GM21360 (cell line): Measurements from ENCODE around the gene SPI1.

Source experiments
- ATAC-seq: cut with Tn5 transposase; IDR thresholded peaks from one replicate; pipeline ENCODE4 v1.9.1; 2021; ENCODE audit warnings: mild to moderate bottlenecking, moderate library complexity; ENCODE audit not compliant: unreplicated experiment

SPI1 gene

DNA sequence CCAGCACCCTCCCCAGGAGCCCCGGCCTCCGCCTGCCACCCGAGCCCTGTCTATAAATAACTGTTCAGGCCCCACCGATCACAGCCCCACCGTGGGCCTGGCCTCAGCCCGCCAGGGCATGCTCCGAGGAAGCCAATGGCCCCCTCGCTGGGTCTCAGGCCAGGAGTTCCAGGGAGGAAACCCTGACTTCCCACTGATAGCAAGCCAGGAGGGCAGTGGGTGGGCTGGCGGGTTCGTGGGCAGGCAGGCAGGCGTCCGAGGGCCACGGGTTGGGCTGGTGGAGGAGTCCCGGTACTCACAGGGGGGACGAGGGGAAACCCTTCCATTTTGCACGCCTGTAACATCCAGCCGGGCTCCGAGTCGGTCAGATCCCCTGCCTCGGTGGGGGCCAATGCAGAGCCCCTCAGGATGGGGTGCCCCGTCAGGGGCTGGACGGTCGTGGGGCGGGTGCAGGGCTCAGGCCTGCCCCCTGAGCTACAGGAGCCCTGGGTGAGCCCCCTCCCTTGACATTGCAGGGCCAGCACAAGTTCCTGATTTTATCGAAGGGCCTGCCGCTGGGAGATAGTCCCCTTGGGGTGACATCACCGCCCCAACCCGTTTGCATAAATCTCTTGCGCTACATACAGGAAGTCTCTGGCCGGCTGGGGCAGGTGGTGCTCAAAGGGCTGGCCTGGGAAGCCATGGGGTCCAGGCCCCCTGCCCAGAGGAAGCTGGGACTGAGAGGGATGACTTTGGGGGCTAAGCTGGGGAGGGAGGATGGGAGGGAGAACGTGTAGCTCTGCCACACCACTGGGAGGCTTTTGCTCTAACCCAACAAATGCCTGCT, at the start of gene SPI1:
Gene SPI1, minus strand, starts transcription at position 538 of the 826 bp plus-strand sequence. Its CDS starts 194 bp downstream, at position 344.
- ATAC-seq: peak; percentile 69

DNA sequence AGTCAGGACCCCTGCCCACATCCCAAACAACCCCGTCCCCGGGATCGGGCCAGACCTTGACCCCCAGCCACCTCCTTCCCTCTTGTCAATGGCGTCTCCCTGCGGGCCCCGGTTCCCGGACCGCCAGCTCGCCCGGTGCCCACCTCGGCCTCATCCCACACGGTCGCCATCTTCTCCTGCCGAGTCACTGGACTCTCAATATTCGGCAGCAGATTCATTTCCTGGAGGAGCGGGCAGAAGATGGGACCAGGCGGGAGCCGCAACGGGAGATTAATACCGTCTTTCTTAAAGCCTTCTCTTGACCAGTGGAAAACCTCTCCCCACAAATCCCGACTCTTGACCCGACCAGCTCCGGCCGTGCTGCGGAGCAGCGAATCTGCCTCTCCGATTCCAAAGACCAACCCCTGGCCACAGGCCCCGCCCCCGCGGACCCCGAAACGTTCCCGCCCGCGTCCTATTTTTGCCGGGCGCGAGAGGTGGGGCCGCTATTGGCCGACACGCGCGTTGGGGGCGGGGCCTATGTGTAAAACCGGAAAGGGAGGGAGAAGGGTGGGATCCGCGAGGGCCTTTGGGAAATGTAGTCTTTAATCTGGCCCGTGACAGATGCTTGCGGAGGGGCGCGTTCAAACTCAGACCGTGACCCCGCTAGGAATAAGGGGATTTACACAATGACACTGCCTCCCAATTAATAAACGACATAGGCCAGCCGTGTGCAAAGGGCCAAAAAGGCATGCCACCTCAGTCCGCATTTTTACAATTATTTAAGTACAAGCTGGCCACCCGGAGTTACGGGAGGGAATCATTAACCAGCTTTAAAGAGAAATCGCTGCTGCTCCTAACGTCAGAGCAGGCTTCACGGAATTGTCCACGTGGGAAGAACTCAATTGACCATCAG, 48.0 kb upstream of the SPI1 start, which contains the start of gene PSMC3:
Gene PSMC3, minus strand, starts transcription at position 378 of the 895 bp plus-strand sequence. Its CDS starts 160 bp downstream, at position 218.
- peak; percentile 92 for ATAC-seq

DNA sequence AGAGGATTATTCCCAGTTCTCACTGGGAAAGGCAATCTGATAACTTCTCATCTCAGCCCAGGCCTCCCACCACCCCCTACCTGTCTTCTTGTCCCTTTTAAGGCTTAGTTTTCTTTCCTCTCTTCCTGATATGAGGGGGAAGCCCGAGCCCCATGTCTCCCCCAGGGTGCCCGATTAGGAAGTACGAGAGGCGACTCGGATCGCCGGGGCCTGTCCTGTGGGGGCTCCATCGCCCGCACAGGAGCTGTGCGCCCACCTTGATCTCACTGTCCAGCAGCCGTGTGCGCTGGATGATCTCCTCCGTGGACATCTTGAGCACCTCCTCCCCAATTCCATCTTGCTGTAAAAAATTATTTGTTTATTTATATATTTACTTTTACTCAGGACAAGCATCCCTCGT, 47.3 kb upstream of the SPI1 start:
- ATAC-seq: no peak

DNA sequence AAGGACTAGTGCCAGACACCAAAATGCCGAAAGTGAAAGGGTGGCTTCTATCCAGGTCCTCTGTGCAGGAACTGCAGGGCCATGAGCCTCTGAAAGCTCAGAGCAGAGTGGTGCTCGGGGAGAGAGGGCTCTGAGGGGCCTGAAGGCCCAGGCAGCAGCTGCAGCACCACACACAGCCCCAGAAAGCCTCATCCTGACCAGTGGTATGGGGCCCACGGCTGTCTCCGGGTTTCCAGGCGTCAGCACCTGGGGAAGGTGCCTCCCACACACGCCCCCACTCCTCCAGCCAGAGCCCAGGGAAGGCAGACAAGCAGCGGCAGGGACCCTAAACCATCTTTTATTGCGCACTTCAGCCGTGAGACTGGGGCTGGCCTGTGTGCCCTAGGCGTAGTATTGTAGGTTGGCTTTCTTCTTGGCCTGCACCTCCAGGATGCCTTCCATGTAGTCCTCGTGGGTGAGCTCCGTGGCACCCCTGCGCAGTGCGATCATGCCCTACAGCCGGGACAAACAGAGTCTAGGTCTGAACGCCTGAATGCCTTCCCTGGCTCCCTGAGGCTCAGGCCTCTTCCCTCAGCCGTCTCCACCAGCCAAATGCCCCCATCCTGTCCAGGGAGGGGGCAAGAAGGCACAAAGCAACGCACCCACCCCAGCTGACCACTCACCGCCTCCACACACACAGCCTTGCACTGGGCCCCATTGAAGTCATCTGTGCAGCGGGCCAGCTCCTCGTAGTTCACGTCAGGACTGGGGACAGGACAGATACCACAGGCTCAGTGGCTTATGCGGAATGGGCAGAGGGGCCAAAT, 40.3 kb upstream of the SPI1 start:
- no peak for ATAC-seq

DNA sequence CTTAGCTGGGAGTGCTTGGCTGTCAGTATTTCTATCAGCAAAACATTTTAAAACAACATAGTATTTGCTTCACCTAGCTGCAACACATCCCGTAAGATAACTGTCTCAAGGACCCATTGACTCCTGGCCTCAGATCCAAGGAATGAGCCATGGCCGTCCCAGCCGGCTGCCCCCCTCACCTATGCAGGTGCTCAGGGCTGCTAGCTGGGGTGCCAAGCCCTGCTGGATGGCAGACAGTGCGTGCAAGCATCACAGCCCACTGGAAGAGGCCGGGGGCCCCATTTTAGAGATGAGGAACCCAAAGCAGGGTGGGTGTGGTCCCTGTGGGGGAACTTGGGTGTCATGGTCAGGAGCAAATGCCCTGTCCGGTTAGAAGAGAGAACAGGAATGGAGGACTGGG, 39.4 kb upstream of the SPI1 start:
- no peak for ATAC-seq

DNA sequence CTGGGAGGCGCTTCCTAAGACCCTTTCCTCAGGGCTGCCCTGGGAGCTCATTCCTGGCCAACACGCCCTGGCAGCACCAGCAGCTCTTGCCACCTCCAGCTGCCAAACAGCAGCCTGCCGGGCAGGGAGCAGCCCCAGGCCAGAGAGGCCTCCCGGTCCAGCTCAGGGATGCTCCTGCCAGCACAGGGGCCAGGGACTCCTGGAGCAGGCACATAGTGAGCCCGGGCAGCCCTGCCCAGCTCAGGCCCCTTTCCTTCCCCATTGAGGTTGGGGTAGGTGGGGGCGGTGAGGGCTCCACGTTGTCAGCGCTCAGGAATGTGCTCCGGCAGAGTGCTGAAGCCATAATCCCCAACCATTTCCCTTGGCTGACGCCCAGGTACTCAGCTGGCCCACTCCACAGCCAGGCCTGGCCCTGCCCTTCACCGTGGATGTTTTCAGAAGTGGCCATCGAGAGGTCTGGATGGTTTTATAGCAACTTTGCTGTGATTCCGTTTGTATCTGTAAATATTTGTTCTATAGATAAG, 37.7 kb upstream of the SPI1 start:
- no peak for ATAC-seq

DNA sequence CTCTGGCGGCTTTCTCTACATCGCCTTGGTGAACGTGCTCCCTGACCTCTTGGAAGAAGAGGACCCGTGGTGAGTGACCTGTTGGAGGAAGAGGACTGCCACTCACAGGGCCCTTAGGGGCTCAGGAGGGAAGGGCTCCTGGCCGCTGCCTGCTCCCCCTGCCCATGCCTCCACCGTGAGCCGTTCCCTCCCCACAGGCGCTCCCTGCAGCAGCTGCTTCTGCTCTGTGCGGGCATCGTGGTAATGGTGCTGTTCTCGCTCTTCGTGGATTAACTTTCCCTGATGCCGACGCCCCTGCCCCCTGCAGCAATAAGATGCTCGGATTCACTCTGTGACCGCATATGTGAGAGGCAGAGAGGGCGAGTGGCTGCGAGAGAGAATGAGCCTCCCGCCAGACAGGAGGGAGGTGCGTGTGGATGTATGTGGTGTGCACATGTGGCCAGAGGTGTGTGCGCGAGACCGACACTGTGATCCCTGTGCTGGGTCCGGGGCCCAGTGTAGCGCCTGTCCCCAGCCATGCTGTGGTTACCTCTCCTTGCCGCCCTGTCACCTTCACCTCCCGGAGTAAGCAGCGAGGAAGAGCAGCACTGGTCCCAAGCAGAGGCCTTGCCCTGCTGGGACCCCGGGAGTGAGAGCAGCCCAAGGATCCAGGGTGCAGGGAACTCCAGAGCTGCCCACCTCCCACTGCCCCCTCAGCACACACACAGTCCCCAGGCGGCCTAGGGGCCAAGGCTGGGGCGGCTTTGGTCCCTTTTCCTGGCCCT, 36.9 kb upstream of the SPI1 start:
- ATAC-seq: no peak

DNA sequence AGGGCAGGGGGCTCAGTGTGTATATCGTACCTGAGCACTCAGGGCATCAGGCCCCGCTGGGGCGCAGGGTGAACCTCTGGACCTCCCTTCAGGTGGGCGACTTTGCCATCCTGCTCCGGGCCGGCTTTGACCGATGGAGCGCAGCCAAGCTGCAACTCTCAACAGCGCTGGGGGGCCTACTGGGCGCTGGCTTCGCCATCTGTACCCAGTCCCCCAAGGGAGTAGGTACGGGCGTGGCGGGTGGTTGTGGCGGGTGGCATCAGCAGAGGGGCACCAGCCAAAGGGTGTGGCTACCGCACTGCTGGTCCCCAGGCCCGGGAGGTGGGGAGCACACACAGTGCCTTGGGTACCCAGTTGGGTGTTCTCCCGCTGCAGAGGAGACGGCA, 36.3 kb upstream of the SPI1 start:
- ATAC-seq: no peak

DNA sequence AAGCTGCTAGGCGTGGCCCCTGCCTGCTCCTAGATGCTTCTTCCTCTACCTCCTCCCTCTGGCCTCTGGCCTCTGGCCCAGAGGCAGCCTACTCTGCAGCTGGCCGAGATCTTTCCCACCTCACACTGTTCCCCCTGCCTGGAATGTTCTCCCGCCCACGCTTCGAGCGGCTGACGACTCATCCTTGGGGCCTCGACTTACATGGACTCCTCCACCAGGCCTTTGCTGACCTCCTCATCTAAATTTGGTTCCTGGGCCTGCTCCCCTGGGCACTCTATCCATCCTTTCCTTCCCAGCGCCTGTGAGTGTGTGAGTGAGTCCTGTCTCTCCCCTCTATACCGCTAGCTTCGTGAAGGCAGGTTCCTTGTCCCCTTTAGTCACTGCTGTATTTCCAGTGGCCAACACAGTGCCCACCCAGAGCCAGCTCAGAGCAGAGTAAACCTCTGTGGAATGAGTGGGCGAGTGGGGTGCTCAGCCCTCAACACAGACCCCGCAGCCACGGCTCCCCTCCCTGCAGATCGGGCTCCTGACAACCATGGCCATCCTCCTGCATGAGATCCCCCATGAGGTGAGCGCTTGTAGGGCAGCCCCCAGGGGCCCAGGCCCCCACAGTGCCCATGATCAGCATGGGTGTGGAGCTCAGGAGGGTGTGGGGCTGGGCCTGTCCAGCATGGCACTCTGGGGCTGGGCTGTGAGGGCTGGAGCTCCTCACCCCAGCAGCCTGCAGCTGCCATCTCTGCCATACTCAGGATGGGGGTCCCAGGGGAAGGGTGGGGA, 35.7 kb upstream of the SPI1 start:
- no peak for ATAC-seq

DNA sequence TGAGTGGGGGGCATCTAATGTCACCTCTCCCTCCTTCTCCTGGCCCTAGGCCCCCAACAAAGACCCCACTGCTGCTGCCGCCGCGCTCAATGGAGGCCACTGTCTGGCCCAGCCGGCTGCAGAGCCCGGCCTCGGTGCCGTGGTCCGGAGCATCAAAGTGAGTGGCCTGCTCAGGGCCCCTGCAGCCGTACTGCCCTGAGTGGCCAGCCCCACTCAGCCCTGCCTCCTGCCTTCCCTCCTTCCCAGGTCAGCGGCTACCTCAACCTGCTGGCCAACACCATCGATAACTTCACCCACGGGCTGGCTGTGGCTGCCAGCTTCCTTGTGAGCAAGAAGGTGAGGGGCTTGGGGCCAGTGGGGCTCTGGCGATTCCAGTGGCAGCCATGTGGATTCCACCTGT, 35.0 kb upstream of the SPI1 start:
- ATAC-seq: no peak

DNA sequence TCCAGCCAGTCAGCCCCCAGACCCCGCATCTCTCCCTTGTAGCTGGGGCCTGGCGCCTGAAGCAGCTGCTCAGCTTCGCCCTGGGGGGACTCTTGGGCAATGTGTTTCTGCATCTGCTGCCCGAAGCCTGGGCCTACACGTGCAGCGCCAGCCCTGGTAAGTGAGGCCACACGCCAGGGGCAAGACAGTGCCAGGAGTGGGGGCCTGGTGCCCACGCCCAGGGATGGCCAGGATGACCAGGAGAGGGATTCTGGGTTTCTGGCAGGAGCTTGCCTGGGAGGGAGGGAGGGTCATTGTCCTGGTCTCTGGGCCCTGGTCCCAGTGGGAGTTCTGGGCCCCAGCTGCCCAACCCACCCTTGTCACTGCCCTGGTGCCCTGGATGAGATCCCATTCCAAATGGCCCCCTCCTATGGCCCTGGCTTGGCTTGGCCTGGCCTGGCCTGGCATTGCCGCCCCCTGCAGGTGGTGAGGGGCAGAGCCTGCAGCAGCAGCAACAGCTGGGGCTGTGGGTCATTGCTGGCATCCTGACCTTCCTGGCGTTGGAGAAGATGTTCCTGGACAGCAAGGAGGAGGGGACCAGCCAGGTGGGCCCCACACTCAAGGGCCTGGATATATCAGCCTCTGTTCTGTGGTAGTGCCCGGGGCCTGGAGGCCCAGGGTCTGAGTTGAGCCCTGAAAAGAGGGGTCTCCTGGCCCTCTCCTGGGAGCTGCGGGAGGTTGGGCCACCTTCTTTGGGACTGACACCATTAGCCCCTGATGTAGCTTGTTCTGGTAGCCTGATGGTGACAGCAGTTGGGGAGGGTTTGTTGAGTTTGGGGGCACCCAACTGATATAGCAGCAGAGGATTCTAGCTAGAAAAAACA, 33.8 kb upstream of the SPI1 start:
- ATAC-seq: no peak

DNA sequence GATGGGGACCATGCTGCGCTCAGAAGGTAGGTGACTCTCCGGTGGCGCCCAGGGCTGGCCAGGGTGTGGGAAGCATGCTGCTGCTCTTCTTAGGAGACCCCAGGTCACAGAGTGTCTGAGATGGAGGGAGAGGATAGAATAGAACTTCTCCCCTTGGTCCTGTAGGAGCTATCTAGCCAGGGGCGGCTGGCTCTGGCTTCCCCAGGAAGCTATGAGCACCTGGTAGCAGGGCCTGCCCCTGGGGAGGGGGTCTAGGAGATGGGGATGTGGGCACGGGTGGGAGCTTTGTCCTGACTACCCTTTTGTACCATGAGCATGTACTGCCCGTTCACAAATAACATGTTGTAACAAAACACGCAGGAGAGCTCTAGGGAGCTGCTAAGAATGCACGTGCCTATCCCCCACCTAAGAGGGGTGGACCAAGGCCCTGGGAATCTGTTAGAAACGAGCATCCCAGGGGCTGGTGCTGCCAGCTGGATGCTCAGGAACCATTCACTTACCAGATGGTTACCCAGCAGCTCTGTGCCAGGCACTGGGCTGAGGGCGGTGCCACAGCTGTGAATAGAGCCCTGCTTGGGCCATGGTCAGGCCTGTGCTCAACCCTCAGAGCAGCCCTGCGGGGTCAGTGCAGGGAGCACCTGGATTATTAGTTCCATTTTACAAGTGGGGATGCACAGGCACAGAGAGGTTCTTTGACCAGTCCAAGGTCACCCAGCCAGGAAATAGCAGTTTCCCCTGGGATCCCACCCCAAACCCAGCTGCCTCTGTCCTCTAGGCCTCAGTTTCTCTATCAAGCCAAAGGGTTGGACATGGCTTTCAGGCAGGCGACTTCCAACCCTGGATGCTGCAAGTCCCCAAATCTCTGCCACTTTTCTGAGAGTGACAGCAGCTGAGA, 32.3 kb upstream of the SPI1 start:
- no peak for ATAC-seq

DNA sequence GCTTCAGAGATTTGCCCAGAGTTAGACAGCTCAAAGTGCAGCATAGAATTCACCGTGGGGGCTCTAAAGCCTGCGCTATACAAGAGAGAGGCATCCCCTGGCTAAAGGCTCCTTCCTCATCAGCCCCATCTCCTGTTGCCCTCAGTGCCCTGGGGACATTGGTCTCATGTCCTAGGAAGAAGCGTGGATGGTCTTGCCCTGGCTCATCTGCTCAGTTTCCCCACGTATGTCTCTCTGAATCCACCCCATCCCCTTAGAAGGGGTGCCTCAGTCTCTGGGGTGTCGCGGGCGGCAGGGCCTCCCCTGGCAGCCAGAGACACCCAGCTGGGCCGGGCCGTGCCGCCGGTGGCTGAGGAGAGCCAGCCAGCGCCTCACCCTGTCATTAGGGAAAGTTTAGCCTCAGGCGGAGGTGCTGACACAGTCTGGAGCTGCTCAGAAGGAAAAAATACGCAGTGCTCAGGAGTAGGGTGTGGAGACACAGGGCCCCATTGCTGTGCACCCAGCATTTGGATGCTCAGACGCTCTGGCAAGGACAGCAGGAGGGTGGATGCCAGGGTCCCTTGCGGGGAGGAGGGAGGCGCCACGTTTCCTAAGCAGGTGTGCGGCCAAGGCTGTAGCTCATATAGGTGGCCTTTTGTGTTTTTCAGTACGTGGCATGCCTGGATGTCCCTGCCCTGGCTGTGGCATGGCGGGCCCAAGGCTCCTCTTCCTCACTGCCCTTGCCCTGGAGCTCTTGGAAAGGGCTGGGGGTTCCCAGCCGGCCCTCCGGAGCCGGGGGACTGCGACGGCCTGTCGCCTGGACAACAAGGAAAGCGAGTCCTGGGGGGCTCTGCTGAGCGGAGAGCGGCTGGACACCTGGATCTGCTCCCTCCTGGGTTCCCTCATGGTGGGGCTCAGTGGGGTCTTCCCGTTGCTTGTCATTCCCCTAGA, 31.4 kb upstream of the SPI1 start:
- no peak for ATAC-seq

DNA sequence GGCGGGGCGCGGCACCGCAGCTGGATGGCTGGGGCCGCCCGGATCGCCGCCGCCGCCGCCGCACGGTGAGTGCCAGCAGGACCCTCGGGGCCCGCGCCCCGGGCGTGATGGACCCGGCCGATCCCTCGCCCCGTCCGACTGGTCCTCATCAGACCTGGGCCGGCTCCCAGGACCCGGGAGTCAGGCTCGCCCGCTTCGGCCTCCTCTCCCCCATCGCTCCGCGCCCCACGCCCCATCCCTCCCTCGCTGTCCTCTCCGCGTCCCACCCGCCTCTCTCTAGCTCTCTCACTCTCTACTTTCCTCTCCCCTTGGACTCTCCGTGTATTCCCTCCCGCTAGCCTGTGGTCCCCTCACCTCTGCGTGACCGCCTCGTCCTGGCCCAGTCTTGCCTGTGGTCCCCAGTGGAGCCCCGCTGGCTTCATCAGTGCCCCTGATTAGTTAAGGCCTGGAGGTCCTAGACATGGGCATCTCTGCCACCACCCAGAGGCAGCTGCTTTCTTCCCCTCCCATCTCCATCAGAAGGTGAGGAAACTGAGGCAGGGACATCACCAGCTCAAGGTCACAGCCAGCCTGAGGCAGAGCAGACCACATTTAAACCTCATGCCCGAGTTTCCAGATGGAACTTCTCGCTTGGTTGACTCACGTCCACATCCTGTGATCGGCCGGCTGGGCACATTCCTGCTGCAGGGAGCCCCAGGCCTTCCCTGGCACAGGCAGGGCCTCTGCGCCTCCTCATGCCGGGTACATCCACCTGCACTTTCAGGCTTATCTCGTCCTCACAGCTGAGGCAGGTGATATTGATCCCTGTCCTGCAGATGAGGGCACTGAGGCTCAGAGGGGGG, 30.5 kb upstream of the SPI1 start:
- peak; percentile 13 for ATAC-seq
